ENCODE results near the gene HHATL. TPM values are rescaled to one million over a fixed set of nuclear protein-coding genes. Genes with fewer than 3 reads are reported as not detected.

Gene HHATL
- total and polyA plus RNA-seq, 2 donors (not counting 1 experiment from before 2014, with no cell fraction given) = not detected

DNA sequence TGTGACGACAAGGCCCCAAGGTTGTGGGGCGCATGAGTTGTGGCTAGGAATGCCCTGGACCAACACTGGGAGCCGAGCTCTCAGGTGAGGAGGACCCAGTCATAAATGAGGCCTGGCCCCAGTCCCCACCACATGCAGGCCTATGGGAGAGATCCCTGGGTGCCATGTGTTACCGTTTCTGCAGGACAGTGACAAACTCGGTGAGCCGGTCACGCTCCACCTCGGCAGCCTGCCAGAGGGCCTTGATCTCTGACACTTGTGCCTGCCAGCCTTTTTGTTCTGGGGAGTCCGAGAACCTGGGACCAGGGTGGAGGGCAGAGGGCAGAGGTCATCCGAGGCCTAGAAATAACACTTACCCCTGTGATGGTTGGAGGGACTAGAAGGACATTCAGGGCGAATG lies 27.7 kb upstream of the HHATL start:
- DNase-seq (ENCODE audit: low read depth in 2 of 2) = no peak
- no peak overlapping the region for H3K4me3 ChIP-seq (replicated peaks in 1 of 4; ENCODE audit: control extremely low read depth in 1 of 4, insufficient read depth in 1 of 4, low read depth in 3 of 4, low read length in 4 of 4)
- H3K4me2 ChIP-seq (ENCODE audit: extremely low read depth, insufficient read depth, low read length) = no peak overlapping the region
- H3K9me3 ChIP-seq (ENCODE audit: control insufficient read depth, insufficient read depth, low read depth, low read length) = no peaks in the 10 kb centered on the region
- no peaks in the 10 kb centered on the region for H3K79me2 ChIP-seq (ENCODE audit: control insufficient read depth, insufficient read depth, low read length)
- no peaks in the 10 kb centered on the region for H3K4me1 ChIP-seq (ENCODE audit: control insufficient read depth, extremely low read depth, insufficient read depth, low read length)
- TF ChIP-seq, protein P1, sequence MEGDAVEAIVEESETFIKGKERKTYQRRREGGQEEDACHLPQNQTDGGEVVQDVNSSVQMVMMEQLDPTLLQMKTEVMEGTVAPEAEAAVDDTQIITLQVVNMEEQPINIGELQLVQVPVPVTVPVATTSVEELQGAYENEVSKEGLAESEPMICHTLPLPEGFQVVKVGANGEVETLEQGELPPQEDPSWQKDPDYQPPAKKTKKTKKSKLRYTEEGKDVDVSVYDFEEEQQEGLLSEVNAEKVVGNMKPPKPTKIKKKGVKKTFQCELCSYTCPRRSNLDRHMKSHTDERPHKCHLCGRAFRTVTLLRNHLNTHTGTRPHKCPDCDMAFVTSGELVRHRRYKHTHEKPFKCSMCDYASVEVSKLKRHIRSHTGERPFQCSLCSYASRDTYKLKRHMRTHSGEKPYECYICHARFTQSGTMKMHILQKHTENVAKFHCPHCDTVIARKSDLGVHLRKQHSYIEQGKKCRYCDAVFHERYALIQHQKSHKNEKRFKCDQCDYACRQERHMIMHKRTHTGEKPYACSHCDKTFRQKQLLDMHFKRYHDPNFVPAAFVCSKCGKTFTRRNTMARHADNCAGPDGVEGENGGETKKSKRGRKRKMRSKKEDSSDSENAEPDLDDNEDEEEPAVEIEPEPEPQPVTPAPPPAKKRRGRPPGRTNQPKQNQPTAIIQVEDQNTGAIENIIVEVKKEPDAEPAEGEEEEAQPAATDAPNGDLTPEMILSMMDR (conservative IDR thresholded peaks at IDR 0.05 in 1 of 2, IDR thresholded peaks at IDR 0.05 in 1 of 2; ENCODE audit: low read depth in 1 of 2, low read length in 2 of 2) = no peak
- TF ChIP-seq EZH2 (IDR thresholded peaks at IDR 0.05; ENCODE audit: low read length, missing control alignments) = no peak
- H3K27ac ChIP-seq (ENCODE audit: insufficient read depth, low read length) = no peak overlapping the region
- H4K20me1 ChIP-seq (ENCODE audit: control insufficient read depth, extremely low read depth, insufficient read depth, low read length) = no peaks in the 10 kb centered on the region
- H2AFZ ChIP-seq (ENCODE audit: low read length) = no peak overlapping the region
- H3K9ac ChIP-seq (ENCODE audit: insufficient read depth, low read length) = no peak overlapping the region
- no peaks in the 10 kb centered on the region for H3K36me3 ChIP-seq (ENCODE audit: control insufficient read depth, insufficient read depth, low read length)
- peaks cover 4% of the 10 kb centered on the region for H3K27me3 ChIP-seq (ENCODE audit: control insufficient read depth, insufficient read depth, low read length)

DNA sequence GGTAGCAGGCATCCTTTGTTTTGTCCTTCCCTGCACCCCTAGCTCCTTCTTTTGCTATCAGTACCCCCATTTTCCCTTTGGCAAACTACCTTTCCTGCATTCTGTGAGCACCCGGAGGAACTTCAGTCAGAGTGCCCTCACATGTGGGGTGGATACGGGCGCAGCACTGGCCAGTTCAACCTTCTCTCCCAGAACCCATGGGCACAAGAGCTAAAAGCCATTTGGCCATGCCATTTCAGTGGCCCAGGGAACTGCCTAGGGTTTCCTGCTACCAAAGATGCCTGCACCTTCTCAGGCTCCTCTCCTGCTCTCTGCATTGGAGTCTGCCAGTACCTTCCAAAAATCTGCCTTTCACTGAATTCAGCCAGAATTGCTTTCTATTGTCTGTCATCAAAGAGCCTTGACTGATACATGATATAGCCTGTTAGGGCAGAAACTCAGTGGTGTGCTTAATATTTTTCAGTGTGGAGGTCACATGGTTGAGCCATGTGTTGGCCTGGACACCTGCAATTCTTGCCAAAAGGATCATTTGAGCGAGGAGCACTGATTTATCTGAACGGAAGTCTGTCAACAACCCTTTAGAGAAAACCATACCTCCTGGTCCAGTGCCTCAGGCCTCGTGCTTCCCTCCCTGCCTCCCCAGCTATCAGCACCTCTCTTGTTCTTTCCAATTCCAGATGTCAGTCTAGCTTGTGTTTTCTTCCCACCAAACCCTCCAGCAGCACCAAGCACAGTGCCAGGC lies 27.0 kb upstream of the HHATL start:
- H3K27me3 ChIP-seq (ENCODE audit: control insufficient read depth, insufficient read depth, low read length) = peaks cover 4% of the 10 kb centered on the region
- H3K4me1 ChIP-seq (ENCODE audit: control insufficient read depth, extremely low read depth, insufficient read depth, low read length) = no peaks in the 10 kb centered on the region

DNA sequence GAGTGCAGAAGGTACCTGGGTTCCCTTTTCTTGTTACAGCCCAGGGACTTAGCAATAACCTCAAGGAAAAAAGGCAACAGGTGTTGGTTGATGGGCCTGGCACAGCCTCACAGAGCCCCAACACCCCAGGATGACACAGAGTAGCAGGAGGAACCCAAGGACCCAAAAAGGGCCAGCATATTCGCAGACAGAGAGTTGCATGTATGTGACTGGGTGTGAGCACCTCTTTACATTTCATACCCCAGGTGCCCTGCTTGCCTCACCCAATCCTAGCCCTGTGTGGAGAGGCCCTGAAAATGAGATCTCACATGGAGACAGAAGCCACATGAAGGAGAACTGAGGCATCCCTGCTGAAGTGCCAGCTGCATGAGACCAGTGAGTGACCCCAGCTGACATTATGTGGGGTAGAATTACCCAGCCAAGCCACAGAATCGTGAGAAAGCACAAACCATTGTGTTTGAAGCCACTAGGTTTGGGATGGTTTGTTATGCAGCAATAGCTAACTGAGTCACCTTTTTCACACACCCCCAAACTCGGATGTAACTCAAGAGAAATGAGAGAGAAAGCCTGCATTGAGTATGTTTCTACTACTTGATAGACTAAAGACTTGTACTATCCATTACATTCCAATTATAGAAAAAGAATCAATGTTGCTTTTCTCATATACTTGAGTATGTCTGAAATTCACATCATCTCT lies 26.2 kb upstream of the HHATL start:
- DNase-seq (ENCODE audit: low read depth in 2 of 2) = no peak
- H3K27me3 ChIP-seq (ENCODE audit: control insufficient read depth, insufficient read depth, low read length) = peaks cover 4% of the 10 kb centered on the region
- no peak overlapping the region for H3K27ac ChIP-seq (ENCODE audit: insufficient read depth, low read length)
- no peak overlapping the region for H3K4me2 ChIP-seq (ENCODE audit: extremely low read depth, insufficient read depth, low read length)
- TF ChIP-seq, protein P1 (conservative IDR thresholded peaks at IDR 0.05 in 1 of 2, IDR thresholded peaks at IDR 0.05 in 1 of 2; ENCODE audit: low read depth in 1 of 2, low read length in 2 of 2) = no peak
- no peak for TF ChIP-seq EZH2 (IDR thresholded peaks at IDR 0.05; ENCODE audit: low read length, missing control alignments)
- H3K79me2 ChIP-seq (ENCODE audit: control insufficient read depth, insufficient read depth, low read length) = no peaks in the 10 kb centered on the region
- H2AFZ ChIP-seq (ENCODE audit: low read length) = no peak overlapping the region
- no peaks in the 10 kb centered on the region for H4K20me1 ChIP-seq (ENCODE audit: control insufficient read depth, extremely low read depth, insufficient read depth, low read length)
- no peak overlapping the region for H3K9ac ChIP-seq (ENCODE audit: insufficient read depth, low read length)
- H3K4me1 ChIP-seq (ENCODE audit: control insufficient read depth, extremely low read depth, insufficient read depth, low read length) = no peaks in the 10 kb centered on the region
- no peaks in the 10 kb centered on the region for H3K36me3 ChIP-seq (ENCODE audit: control insufficient read depth, insufficient read depth, low read length)
- no peak overlapping the region for H3K4me3 ChIP-seq (replicated peaks in 1 of 4; ENCODE audit: control extremely low read depth in 1 of 4, insufficient read depth in 1 of 4, low read depth in 3 of 4, low read length in 4 of 4)
- H3K9me3 ChIP-seq (ENCODE audit: control insufficient read depth, insufficient read depth, low read depth, low read length) = no peaks in the 10 kb centered on the region

More for the DNA sequence above, 27.0 kb upstream of the HHATL start:
- H3K9me3 ChIP-seq (ENCODE audit: control insufficient read depth, insufficient read depth, low read depth, low read length) = no peaks in the 10 kb centered on the region
- no peak for TF ChIP-seq EZH2 (IDR thresholded peaks at IDR 0.05; ENCODE audit: low read length, missing control alignments)
- TF ChIP-seq, protein P1 (conservative IDR thresholded peaks at IDR 0.05 in 1 of 2, IDR thresholded peaks at IDR 0.05 in 1 of 2; ENCODE audit: low read depth in 1 of 2, low read length in 2 of 2) = no peak
- no peak overlapping the region for H3K4me2 ChIP-seq (ENCODE audit: extremely low read depth, insufficient read depth, low read length)
- H3K79me2 ChIP-seq (ENCODE audit: control insufficient read depth, insufficient read depth, low read length) = no peaks in the 10 kb centered on the region
- no peak for DNase-seq (ENCODE audit: low read depth in 2 of 2)
- H2AFZ ChIP-seq (ENCODE audit: low read length) = no peak overlapping the region
- no peak overlapping the region for H3K4me3 ChIP-seq (replicated peaks in 1 of 4; ENCODE audit: control extremely low read depth in 1 of 4, insufficient read depth in 1 of 4, low read depth in 3 of 4, low read length in 4 of 4)
- H3K36me3 ChIP-seq (ENCODE audit: control insufficient read depth, insufficient read depth, low read length) = no peaks in the 10 kb centered on the region
- no peaks in the 10 kb centered on the region for H4K20me1 ChIP-seq (ENCODE audit: control insufficient read depth, extremely low read depth, insufficient read depth, low read length)
- H3K9ac ChIP-seq (ENCODE audit: insufficient read depth, low read length) = no peak overlapping the region
- H3K27ac ChIP-seq (ENCODE audit: insufficient read depth, low read length) = no peak overlapping the region

Measured in fibroblast of lung (primary cell).